IPS-18a (cell line): Measurements from ENCODE around the gene SLC16A12.
"Not testable (repeated sequence)": the region's sequence is repeated elsewhere in the genome, so short reads cannot be mapped to it uniquely, and the experiment has no call there.

Source experiments
- H3K27ac ChIP-seq: one replicate; pipeline ENCODE4 v1.5.1; 2013; ENCODE audit warnings: low read length
- H3K27me3 ChIP-seq: one replicate; pipeline ENCODE4 v1.6.1; 2013; ENCODE audit warnings: mild to moderate bottlenecking, low read length; ENCODE audit not compliant: control insufficient read depth, insufficient read depth
- H3K36me3 ChIP-seq: one replicate; pipeline ENCODE4 v1.6.1; 2013; ENCODE audit warnings: low read depth, low read length; ENCODE audit not compliant: control insufficient read depth
- H3K4me1 ChIP-seq: one replicate; pipeline ENCODE4 v1.6.1; 2013; ENCODE audit warnings: low read depth, low read length; ENCODE audit not compliant: control insufficient read depth
- H3K4me3 ChIP-seq: one replicate; pipeline ENCODE4 v1.5.1; 2013; ENCODE audit warnings: low read length
- H3K9ac ChIP-seq: one replicate; pipeline ENCODE4 v1.6.1; 2013; ENCODE audit warnings: mild to moderate bottlenecking, low read length, moderate library complexity
- H3K9me3 ChIP-seq: one replicate; pipeline ENCODE4 v1.6.1; 2013; ENCODE audit warnings: low read depth, low read length; ENCODE audit not compliant: control insufficient read depth

The SLC16A12 gene

GRCh38 chr10:89465196-89465595 lies 70.2 kb downstream of the SLC16A12 start:
- H3K4me1 ChIP-seq = no peaks in the 10 kb centered on the region
- no peak overlapping the region for H3K27ac ChIP-seq
- no peaks in the 10 kb centered on the region for H3K27me3 ChIP-seq
- no peak overlapping the region for H3K4me3 ChIP-seq
- no peak overlapping the region for H3K9ac ChIP-seq
- no peaks in the 10 kb centered on the region for H3K36me3 ChIP-seq
- H3K9me3 ChIP-seq = no peaks in the 10 kb centered on the region

GRCh38 chr10:89463846-89464537 lies 71.4 kb downstream of the SLC16A12 start:
- no peak overlapping the region for H3K4me3 ChIP-seq
- no peaks in the 10 kb centered on the region for H3K4me1 ChIP-seq
- H3K9me3 ChIP-seq = no peaks in the 10 kb centered on the region
- H3K27ac ChIP-seq = no peak overlapping the region
- H3K36me3 ChIP-seq = no peaks in the 10 kb centered on the region
- no peaks in the 10 kb centered on the region for H3K27me3 ChIP-seq
- H3K9ac ChIP-seq = no peak overlapping the region

GRCh38 chr10:89458784-89459183 lies 76.6 kb downstream of the SLC16A12 start:
- no peak overlapping the region for H3K27ac ChIP-seq
- no peak overlapping the region for H3K4me3 ChIP-seq

GRCh38 chr10:89458291-89458690 lies 77.1 kb downstream of the SLC16A12 start:
- Histone ChIP-seq H3K4me3 (no peak overlapping the region), H3K36me3 (no peaks in the 10 kb centered on the region), H3K27ac (no peak overlapping the region), H3K9me3 (no peaks in the 10 kb centered on the region), H3K27me3 (no peaks in the 10 kb centered on the region), H3K9ac (no peak overlapping the region), H3K4me1 (no peaks in the 10 kb centered on the region)

More at GRCh38 chr10:89458784-89459183, 76.6 kb downstream of the SLC16A12 start:
- Histone ChIP-seq H3K36me3 (no peaks in the 10 kb centered on the region), H3K27me3 (no peaks in the 10 kb centered on the region), H3K4me1 (no peaks in the 10 kb centered on the region), H3K9me3 (no peaks in the 10 kb centered on the region), H3K9ac (no peak overlapping the region)

- Histone ChIP-seq H3K36me3 (no peaks in the 10 kb centered on the region), H3K27me3 (no peaks in the 10 kb centered on the region)
These were observed 80.6 kb downstream of the SLC16A12 start for GRCh38 chr10:89454561-89455347.

GRCh38 chr10:89452193-89452592 lies 83.2 kb downstream of the SLC16A12 start:
- Histone ChIP-seq H3K27ac (no peak overlapping the region), H3K4me3 (no peak overlapping the region), H3K9ac (no peak overlapping the region), H3K9me3 (no peaks in the 10 kb centered on the region), H3K27me3 (no peaks in the 10 kb centered on the region), H3K4me1 (no peaks in the 10 kb centered on the region), H3K36me3 (no peaks in the 10 kb centered on the region)

More at GRCh38 chr10:89454561-89455347, 80.6 kb downstream of the SLC16A12 start:
- H3K9me3 ChIP-seq = no peaks in the 10 kb centered on the region
- H3K4me3 ChIP-seq = no peak overlapping the region
- H3K4me1 ChIP-seq = no peaks in the 10 kb centered on the region
- H3K27ac ChIP-seq = no peak overlapping the region
- H3K9ac ChIP-seq = no peak overlapping the region

GRCh38 chr10:89450901-89451300 lies 84.5 kb downstream of the SLC16A12 start:
- no peak overlapping the region for H3K9ac ChIP-seq
- no peak overlapping the region for H3K4me3 ChIP-seq
- H3K9me3 ChIP-seq = no peaks in the 10 kb centered on the region
- no peak overlapping the region for H3K27ac ChIP-seq
- H3K27me3 ChIP-seq = no peaks in the 10 kb centered on the region
- H3K4me1 ChIP-seq = no peaks in the 10 kb centered on the region
- no peaks in the 10 kb centered on the region for H3K36me3 ChIP-seq

GRCh38 chr10:89444819-89445218 lies 90.6 kb downstream of the SLC16A12 start:
- H3K4me1 ChIP-seq, H3K9ac ChIP-seq, H3K27me3 ChIP-seq, H3K4me3 ChIP-seq, H3K9me3 ChIP-seq, H3K36me3 ChIP-seq, H3K27ac ChIP-seq: not testable (repeated sequence)

- Histone ChIP-seq H3K9ac (no peak overlapping the region), H3K4me3 (no peak overlapping the region), H3K4me1 (no peaks in the 10 kb centered on the region), H3K9me3 (peaks cover 4% of the 10 kb centered on the region), H3K27me3 (no peaks in the 10 kb centered on the region), H3K27ac (no peak overlapping the region), H3K36me3 (no peaks in the 10 kb centered on the region)
These were observed 93.1 kb downstream of the SLC16A12 start for GRCh38 chr10:89442289-89442688.

- no peaks in the 10 kb centered on the region for H3K4me1 ChIP-seq
- no peaks in the 10 kb centered on the region for H3K36me3 ChIP-seq
- no peaks in the 10 kb centered on the region for H3K27me3 ChIP-seq
- no peak overlapping the region for H3K9ac ChIP-seq
- no peak overlapping the region for H3K27ac ChIP-seq
- no peak overlapping the region for H3K4me3 ChIP-seq
- H3K9me3 ChIP-seq = peaks cover 4% of the 10 kb centered on the region
These were observed 95.0 kb downstream of the SLC16A12 start for GRCh38 chr10:89440226-89441009.

- no peak overlapping the region for H3K4me3 ChIP-seq
- no peak overlapping the region for H3K27ac ChIP-seq
- no peaks in the 10 kb centered on the region for H3K36me3 ChIP-seq
- no peaks in the 10 kb centered on the region for H3K9me3 ChIP-seq
- peaks cover 8% of the 10 kb centered on the region for H3K4me1 ChIP-seq
- no peak overlapping the region for H3K9ac ChIP-seq
- no peaks in the 10 kb centered on the region for H3K27me3 ChIP-seq
These were observed 96.9 kb downstream of the SLC16A12 start for GRCh38 chr10:89438525-89438924.
